ENCODE results near the gene POLL.

Gene POLL

DNA sequence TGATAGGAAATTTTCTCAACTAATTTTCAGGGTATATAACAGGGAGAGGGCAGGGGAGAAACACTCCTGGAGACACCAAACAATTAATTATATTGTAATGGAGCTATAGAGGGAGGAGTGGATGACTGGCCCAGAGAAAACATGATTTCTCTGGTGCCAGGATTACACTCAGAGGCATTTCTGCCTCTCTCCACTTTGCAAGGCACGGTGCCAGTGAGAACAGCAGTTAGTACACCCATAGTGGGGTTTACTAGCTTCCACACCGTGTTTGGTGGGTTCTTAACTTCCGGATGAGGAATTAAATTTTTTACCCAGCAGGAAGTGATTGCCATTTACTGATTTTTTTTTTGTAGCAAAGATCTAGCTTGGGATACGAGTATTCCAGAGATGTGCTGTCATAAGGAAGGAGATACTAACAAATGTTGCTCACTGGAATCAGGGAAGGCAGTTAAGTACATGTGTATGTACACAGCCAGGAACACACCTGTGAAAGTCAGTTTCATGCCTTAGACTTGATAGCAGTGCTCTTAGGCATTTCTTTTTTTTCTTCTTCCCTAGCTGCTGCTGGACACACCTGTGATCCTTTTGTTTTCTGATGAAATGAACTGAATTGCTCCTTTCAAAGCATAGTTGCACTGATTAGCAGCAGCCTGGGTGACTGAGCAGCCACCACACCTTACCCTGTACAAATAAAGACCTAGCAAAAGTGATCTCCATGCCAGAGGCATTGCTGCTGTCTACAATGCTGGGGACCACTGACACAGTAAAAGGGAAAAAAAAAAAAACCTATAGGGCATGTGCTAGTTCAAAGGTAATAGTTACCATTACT, 58.1 kb downstream of the POLL start:
- POLR2A ChIA-PET, result no interaction called here
- CTCF ChIA-PET, result interaction anchor here (0.7 to 1.4 kb wide), 3 partner anchors 11 to 63 kb away, joined by 3 to 4 read pairs (median 4); no protein-coding TSS in a partner anchor
- H3K4me3 ChIP-seq (ENCODE audit: low read depth, low read length), result no peak overlapping the region
- DNase-seq (ENCODE audit: low read depth, low spot score), result no peak
- TF ChIP-seq CTCF (IDR thresholded peaks at IDR 0.05; ENCODE audit: insufficient read depth, low read length, missing control alignments), result no peak

- DNase-seq (ENCODE audit: low read depth, low spot score), result no peak
- ChIA-PET POLR2A (no interaction called here), CTCF (interaction anchor here (0.7 to 1.2 kb wide), 2 partner anchors 11 to 17 kb away, joined by 3 to 4 read pairs; no protein-coding TSS in a partner anchor)
- TF ChIP-seq CTCF (IDR thresholded peaks at IDR 0.05; ENCODE audit: insufficient read depth, low read length, missing control alignments), result no peak
- no peak overlapping the region for H3K4me3 ChIP-seq (ENCODE audit: low read depth, low read length)
These were observed 58.9 kb downstream of the POLL start for GRCh38 chr10:101529207-101529606.

Data from AG04449 (cell line).